ENCODE data around the gene AMFR.
"Not testable (repeated sequence)": the region's sequence is repeated elsewhere in the genome, so short reads cannot be mapped to it uniquely, and the experiment has no call there.

Gene AMFR

DNA sequence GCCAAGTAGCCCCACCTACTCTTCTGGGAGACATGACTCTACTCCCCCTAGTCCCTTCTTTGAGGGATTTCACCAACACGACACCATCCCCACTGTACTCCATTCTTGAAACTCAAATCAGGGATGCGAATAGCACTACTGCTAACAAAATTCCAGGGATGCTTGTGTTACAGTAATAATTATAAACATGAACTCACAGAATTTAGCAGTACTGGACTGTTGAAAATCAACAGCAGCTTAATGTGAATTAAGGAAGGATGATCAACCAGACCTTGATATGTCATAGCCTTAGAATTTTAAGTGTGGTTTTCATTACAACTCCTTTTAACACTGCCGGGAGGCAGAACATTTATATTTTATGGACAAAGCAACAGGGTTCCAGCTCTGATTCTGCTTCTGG, 37.9 kb downstream of the AMFR start:
- no peak for DNase-seq

DNA sequence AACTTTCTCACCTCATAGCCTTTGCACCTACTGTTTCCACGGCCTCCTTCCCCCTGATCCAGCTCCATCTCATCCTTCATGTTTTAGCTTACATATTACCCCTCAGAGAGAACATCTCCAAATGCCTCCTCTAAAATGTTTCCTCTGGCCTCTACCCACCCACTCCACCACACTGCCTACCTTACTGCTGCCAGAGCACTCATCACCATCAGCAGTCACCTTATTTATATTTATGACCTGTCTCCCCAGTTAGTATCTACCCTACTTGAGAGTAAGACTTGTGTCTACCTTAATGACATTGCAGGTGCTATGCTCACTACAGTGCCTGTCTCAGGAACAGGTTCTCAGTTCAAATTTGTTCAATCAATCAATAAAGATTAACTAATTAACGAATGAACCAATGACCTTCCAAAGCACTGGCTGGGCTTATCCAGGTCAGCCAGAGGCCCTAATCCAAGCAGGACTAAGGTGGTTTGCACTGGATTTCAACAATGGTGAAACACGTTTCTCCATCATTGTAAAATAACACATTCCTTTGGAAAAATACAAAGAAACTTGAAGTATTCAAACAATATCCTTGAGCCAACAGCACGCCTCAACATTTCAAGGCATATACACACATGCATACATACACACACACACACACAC, 41.1 kb downstream of the AMFR start:
- no peak for DNase-seq

DNA sequence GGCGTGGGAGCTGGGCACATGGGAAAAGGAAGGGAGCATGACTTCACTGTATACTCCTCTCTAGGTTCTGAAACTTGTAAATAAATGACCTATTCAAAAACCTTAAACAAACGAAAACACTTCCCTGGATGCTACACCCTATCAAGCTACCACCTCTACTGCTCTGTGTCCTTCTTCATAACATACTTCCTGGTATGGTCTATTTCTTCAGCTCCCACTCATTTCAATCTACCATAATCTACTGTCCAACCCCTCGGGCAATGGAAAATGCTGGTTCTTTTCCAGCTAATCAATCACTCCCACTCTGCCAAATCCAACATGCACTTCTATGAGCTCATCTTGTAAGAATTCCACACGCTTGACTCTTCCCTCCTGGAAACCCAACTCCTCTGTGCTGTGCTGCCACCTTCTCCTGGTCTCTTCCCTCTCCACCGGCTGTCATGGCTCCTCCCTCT, 42.4 kb downstream of the AMFR start:
- DNase-seq: no peak

DNA sequence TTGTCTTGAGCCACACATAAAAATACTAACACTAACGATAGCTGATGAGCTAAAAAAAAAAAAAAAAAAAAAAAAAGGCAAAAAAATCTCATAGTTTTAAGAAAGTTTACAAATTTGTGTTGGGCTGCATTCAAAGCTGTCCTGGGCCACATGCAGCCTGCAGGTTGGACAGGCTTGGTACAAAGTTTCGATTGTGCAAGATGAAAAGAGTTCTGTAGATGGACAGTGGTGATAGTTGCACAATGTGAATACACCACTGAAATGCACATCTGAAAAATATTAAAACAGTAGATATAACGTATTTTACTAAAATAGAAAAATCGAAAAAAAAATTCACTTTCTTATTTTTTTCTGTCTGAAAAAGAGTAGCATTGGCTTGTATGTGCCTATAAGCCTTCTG, 42.9 kb downstream of the AMFR start:
- no peak for DNase-seq

DNA sequence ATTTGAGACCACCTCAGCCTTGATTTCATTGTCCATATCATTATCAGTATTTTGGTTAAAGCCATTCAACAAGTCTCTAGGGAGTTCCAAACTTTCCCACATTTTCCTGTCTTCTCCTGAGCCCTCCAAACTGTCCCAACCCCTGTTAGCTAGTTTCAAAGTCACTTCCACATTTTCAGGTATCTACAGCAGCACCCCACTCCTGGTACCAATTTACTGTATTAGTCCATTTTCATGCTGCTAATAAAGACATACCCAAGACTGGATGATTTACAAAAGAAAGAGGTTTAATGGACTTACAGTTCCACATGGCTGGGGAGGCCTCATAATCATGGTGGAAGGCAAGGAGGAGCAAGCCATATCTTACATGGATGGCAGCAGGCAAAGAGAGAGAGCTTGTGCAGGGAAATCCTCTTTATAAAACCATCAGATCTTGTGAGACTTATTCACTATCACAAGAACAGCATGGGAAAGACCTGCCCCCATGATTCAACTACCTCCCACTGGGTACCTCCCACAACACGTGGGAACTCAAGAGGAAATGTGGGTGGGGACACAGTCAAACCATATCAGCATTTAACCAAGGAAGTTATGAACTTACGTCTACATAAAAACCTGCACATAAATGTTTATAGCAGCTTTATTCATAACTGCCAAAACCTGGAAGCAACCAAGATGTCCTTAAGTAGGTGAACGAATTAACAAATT, 44.4 kb downstream of the AMFR start:
- DNase-seq: not testable (repeated sequence)

DNA sequence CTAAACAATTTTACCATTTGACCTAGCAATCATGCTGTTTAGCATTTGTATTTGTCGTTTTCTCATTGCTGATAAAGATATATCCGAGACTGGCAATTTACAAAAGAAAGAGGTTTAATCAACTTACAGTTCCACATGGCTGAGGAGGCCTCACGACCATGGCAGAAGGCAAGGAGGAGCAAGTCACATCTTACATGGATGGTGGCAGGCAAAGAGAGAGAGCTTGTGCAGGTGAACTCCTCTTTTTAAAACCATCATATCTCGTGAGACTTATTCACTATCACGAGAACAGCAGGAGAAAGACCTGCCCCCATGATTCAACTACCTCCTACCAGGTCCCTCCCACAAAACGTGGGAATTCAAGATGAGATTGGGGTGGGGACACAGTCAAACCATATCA, 46.3 kb downstream of the AMFR start:
- DNase-seq: not testable (repeated sequence)

DNA sequence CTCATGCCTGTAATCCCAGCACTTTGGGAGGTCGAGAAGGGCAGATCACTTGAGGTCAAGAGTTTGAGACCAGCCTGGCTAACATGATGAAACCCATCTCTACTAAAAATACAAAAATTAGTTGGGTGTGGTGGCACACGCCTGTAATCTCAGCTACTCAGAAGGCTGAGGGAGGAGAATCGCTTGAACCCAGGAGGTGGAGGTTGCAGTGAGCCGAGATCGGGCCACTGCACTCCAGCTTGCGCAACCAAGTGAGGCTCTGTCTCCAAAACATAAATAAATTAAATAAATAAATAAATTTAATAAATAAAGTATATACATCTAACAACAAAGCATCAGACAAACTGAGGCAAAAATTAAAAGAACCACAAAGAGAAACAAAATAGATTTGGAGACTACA, 49.6 kb downstream of the AMFR start:
- not testable (repeated sequence) for DNase-seq

DNA sequence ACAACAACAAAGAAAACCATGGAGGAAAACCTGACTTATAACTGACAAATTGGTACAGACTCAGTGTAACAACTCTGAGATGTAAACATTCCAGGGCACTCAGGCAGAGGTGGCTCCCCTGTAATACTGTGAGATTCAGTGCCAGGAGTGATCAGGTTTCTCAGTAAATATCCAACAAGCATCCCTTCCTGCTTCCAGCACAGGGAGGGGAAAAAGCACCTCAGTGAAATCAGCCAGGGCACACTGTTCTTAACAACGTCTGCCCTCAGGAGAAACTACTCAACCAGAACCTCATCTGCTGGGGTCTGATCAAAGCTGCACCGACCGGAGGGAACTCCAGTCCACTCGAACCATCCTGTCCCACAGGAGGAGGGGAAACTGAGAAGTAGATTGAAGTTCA, 52.3 kb downstream of the AMFR start:
- no peak for DNase-seq

DNA sequence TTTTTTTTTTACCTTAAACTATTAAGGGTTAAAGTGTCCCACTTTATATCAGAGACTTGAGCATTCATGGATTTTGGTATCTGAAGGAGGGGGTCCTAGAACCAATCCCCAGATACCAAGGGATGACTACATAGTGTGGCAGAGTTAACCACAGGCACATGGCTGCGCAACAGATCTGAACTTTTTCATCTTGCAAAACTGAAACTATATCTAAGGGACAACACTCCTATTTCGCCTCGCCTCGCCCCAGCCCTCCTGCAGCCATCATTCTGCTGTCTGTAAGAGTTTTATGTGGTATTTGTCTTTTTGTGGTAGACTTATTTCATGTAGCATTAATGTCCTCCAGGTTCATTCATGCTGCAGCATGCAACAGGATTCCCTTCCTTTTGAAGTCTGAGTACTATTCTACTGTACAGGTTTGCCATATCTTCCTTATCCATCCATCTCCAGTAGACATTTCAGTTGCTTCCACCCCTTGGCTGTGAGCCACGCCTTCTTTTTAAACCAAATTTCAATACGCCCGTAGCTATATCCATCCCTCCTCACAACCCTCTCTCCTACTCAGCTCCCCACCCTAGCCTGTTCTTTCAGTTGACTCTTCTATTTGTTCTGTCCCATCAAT, 53.2 kb downstream of the AMFR start:
- DNase-seq: no peak

DNA sequence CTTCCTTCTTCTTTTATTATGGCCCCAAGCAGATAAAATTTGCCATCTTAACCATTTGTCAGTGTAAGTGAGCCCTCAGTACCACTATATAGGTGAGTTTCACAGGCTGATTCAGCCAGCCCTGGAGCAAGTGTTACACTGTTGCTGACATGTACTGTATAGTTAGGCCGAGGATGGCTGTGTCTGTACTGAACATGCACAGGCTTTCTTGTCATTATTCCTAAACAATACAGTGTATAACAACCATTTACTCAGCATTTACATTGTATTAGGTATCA, 53.7 kb downstream of the AMFR start:
- DNase-seq: no peak

DNA sequence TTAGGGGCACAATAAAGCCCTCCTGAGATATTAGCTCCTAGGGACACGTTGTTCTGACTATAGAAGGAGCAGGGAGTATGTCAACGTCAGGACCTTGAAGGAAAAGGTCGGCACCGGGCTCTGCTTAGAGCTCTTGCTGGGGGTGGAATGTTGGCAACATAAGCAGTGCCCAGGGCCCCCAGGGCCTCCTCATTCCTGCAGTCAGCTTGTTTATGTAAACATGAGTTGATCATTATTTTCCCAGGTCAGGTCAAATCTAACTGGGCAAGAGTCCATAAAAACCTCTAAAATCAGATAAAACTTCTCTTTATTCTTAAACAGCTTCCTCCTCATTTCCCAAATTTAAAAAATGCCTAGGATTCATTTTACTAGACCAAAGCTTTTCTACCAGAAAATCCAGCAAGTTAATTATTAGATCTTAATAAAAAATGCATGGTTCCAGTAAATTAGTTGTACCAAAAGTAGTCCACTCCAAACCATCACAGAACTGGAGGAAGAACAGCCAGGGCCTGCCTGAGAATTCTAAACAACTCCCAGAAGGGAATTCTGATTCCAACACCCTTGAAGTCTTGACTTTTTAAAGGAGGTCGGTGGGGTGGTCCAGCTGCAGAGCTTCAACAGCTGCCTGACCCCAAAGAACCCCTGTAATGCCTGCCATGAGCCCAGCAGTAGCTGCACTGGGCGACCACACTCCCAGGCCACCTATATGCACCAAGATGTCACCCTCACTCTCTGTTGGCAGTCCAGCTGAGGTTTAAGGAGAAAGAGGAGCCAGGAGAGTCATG, 54.3 kb downstream of the AMFR start:
- no peak for DNase-seq

DNA sequence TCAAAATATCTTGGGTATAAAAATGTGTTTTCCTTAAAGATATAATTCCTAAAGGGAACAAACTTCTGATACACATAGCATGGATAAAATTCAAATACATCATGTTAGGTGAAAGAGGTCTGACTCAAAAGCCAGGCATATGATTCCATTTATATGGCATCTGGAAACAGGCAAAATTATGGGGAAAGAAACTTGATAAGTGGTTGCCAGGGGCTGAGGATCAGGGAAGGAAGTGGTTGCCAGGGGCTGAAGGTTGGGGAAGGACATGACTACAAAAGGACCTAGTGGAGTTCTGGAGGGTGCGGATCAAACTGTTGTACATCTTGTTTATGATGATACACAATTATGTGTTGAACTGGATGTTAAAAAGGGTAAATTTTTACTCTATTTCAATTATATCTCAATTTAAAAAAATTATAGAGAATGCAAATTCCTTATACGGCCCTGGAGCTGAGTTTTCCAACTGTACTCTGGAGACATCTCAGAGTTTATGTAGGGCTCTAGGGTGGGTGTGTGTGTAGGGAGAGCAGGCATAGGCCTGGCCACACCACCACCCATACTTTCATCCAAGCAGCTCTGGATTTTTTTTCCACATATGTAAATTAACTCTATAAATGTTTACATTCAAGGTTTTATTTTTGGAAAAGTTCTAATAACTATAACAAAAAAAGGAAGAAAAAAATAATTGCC, 55.0 kb downstream of the AMFR start:
- DNase-seq: no peak

DNA sequence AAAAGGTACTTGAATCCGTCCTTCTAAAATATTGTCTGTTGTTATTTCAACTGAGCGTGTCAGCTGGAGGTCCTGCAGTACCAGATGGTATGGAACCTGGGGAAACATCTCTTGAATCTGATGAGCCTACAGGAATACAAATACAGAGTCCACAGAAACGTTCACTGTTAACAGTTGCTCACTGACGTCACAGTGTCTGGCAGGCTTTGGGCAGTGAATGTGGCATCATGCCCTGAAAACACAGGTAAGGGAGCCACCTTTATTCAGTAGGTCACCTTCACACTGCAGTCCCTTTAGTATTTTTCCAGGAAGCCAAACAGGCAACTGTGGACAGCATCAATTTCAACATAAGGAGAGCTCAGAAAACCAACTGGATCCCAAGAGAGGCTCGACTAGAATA, 56.1 kb downstream of the AMFR start:
- DNase-seq: no peak

DNA sequence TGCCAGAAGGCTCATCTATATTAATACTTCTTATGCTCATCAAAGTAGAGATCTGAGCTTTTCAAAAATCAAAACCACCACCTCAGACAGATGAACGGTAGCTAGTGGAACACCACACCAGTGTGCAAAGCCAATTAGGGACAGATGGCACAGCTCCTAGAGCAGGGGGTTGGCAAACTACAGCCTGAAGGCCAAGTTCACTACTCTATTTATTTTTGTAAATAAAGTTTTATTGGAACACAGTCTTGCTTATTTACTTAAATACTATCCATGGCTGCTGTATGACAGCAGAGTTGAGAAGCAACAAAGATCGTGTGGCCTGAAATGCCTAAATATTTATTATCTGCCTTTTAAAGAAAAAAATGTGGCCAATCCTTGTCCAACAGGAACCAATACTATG, 56.8 kb downstream of the AMFR start:
- no peak for DNase-seq

DNA sequence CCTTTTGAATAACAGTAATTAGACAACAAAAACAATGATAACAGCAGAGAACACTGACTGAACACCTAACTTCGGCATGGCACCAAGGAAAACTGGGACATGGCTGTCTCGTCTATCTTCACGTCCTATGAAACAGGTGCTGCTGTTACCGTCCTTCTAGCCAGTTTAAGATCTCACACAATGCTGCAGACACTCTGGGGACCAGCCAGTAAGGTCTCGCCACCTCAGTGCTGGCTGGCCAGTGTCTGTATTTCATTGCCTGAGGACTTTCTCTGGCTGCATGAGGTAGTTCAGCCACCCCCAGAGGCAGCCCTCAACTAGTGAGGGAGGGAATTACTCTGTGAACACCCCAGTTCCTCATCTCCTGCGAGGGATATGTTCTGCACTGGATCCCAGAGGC, 57.6 kb downstream of the AMFR start:
- no peak for DNase-seq

DNA sequence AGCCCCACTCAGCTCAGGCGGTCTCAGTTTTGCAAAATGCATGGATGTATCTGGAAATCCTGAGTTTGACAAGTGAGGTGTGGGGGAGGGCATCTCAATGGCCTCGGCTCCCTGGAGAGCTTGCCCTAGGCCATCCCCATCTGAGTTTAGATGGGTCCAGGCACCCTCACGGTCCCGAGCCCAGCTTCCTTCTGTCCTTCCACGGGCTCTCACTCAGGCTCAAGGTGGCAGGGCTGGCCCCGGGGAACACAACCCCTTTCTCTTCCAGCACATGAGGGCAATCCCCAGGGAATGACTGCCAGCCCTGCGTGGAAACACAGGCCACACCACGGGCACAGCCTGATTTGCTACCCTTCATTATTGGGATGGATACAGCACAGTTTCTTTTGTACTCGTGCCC, 58.4 kb downstream of the AMFR start:
- no peak for DNase-seq

DNA sequence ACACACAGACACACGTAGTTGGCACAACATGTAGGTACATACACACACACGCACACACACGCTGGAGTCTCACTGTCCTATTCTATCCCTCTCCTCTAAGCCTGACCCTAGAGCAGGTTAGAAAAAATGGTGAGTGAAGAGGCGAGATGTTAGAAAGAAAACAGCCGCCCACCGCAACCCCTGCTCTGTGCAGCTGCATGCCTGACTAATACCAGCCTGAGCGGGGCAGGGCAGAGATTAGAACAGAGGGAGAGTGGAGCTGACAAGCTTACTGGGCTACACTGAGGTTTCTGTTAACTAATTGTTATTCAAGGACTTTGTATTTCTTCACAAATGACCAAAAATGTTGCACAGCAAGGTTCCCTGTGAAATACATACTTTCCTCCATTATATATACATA, 59.8 kb downstream of the AMFR start:
- DNase-seq: no peak

DNA sequence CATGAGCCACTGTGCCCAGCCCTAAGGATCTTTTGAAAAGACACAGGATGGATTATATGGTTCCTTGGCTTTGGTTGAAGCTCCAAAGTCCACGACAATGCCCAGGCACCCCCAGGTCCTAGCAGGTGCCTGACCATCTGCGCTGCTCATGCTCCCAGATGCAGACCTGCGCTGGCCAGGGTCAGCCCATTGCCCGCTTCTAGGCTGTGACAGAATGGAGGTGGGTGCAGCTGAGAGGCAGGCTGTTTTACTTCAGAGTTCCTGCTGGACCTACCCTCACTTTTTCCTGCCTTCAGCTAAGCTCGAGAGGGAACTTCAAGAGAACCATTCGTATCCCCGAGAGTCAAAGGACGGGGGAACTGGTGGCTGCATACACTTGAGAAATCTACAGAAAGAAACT, 60.5 kb downstream of the AMFR start:
- no peak for DNase-seq

DNA sequence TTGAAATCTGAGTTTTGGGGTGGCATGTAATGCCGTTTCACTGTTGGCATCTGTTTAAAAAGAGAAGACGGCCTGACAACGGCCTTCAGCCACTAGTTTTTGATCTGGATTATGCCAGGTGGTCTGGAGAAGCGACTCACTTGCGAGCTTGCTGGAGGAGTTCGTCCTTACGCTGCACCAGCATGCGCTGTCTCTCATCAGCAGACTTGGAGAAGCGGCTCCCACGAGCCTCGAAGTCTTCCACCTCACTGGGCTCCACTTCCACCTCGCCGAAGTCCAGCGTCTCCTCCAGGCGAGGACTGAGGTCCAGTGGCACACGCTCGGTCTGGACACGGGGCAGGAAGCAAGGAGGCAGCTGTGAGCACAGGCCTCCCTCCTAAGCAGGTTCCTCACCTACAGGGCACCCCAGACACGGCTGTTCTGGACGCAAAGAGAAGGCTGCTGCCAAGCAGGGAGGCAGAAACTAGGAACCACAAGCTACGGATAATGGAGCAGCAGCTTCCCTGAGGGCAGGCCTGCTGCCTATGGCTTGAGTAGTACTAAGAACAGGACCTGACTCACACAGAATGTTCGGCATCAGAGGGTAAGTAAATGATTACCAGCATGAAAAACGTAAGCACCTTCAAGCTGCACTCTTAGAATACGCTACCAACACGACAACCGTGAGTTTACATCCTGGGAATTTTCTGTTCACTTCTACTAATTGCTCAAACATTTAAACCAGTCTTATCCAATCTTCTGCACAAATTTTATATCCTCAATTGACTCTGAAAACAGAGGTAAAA, 61.4 kb downstream of the AMFR start:
- no peak for DNase-seq

DNA sequence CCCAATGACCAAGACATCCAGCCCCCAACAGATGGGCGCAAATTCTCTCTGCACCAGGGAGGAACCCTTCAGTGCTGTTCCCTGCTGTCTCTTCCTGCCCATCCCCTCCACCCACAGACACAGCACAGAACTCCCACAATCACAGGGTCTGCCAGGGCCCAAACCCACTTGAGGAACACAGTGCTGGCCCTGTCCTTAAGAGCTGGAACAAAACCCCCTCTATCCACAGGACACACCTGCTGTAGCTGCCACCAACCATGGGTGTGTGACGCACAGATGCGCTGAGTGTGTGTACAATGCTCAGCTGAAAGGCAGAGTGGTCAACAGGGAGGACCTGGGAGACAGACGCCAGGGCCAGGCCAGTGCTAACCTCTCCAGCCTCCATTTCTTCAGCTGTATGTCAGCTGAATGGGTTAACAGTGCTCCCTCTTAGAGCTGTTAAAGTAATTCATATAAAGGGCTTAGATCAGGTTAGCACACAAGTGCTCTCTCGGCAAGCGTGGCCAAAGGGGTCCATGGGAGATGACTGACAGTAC, 62.1 kb downstream of the AMFR start:
- no peak for DNase-seq

DNA sequence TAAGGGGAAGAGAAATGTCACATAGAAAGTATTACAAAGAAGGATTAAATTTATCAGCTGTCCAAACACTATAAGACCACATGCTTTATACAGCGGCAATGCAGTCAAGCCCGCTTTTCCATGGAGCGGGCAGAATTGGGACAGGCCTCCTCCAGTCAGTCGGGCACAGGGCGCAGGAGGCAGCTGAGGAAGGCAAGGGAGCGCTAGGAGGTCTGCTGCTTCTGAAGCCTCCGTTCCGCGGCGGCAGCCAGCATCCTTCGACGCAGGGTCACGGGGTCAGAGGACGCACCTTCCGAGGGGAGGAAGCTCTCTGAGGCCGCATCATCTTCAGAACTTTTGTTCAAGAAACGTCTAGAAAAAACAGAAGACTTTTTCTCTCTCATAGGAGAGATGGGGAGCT, 62.6 kb downstream of the AMFR start:
- DNase-seq: no peak

DNA sequence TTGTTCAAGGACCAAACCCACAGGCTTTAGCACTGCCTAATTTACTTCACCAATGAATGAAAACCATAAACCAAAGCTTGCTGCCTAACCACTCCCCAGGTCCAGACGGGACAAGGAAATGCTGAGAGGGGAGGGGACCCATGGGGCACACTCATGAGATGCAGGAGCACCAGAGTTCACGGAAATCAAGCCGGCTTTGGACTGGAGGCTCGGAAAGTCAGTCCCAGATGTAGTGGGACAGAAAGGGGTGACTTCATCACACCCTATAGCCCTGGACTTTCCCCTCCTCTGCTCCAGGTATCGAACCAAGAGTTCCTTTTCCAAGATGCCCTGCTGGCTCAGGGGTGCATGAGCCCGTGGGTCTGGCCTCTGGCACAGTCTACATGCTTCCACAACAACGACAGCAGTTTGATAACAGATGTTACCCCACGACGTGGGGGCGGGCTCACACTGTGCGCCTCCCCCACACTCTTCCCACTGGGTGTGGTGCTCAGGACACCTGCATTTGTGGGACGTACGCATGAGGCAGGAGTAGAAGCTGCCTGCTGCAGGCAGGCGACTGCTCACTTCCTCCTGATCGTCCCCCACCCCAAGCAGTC, 63.2 kb downstream of the AMFR start:
- no peak for DNase-seq
